SH-SY5Y (cell line): ENCODE measurements around the gene BZW1.

Experiments used
- GATA2 ChIP-seq: IDR thresholded peaks from 2 replicates; pipeline ENCODE4 v1.6.1; 2011; ENCODE audit warnings: mild to moderate bottlenecking, low read depth, low read length
- GATA3 ChIP-seq: IDR thresholded peaks from 2 replicates; pipeline ENCODE4 v1.6.1; 2011; ENCODE audit warnings: low read depth, mild to moderate bottlenecking, low read length, moderate library complexity

GRCh38 chr2:200834701-200835100, 23.0 kb downstream of the BZW1 start:
- TF ChIP-seq GATA2 (no peak), GATA3 (no peak)
